HG03575 (cell line): ENCODE results near the gene TMEM184C.

ENCODE experiments used
- ATAC-seq: cut with Tn5 transposase; IDR thresholded peaks from one replicate; pipeline ENCODE4 v1.9.1; 2021; ENCODE audit not compliant: unreplicated experiment, insufficient number of reproducible peaks, low FRiP score; ENCODE audit errors: extremely low read depth

TMEM184C gene

DNA sequence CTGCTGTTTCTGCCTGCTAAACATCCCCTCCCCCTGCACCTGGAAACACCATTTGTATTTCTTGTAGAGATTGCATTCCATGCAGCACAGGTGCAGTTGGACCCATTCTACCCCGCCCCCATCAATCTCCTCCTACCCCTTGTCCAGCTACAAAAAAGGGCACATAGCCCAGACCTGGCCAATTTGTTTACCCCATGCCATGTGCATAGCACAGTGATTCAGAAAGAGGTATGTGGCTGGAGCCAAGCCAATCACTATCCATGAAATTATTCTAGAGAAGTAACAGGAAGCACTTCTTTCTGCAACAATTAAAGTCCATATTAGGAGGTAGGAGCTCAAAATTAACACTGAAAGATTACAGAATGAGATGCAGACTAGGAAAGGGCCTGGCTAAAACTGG lies 20.2 kb upstream of the TMEM184C start:
- ATAC-seq: no peak

DNA sequence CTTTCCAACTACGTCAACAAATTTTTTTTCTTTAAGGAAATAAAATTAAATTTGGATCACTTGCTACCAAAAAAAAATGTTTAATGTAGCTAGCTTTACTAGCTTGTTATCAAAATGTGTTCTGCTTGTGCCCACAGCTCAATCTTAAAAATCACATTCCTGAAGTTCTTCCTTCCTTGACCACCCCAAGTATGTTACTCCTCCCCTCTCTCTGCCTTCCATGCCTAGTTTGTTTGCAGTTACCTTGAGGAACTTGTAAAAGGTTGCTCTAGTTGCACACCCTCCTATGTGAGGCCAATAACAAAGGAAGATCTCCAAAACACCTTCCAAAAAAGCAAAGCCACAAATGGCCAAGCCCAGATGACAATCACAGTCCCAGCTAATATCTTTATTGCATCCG lies 19.6 kb upstream of the TMEM184C start:
- no peak for ATAC-seq

DNA sequence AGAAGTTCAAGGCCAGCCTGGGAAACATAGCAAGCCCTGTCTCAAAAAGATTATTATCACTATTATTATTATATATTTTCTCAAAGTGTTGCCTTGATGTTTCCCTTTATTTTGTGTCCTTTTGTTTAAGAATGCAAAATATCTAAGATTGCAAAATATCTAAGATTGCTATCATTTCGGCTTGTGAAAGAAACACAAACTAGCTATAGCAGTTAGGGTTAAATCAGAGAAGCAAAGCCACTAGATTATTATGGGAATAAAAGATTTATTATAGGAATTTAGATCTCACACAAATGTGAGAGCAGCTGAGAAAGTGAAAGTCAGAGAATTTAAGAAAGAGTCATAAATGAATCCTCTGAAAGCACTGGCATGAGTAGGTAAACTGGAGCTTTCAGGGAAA lies 18.0 kb upstream of the TMEM184C start:
- no peak for ATAC-seq

DNA sequence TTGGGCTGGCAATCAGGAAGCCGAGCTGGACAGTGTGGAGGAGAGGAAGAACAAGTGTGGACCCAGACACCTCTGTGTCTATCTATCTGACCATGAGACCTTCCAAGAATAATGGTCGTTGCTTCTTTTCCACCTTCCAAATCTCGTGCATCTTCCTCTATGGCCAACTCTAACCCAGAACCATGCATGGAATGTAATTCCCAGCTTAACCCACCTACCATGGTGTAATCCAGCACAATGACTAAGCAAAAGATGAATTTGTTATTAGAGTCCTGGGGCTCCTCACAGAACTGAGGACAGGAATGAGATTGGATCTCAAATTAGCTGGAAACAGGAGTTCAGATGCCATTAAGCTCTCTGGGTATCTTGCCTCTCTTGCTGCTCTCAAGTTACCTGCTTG lies 17.4 kb upstream of the TMEM184C start:
- no peak for ATAC-seq

DNA sequence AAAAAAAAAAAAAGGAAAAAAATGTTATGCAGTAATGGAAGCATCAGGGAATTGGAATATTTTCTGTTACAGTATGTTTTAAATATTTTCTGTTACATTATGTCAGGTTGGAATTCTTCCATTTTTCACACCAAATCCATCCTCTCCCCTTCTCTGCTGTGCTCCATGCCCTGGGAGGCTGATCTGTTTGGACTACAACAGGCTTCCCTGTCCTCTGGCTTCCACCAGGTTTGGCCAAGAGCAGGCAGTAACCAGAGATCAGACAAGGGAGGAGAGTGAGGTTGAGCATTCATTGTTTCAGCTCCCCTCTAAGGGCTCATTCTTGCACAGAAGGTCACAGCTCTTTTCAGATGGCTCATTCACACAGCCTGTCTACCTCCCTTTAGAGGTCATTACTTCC lies 11.7 kb upstream of the TMEM184C start:
- no peak for ATAC-seq

DNA sequence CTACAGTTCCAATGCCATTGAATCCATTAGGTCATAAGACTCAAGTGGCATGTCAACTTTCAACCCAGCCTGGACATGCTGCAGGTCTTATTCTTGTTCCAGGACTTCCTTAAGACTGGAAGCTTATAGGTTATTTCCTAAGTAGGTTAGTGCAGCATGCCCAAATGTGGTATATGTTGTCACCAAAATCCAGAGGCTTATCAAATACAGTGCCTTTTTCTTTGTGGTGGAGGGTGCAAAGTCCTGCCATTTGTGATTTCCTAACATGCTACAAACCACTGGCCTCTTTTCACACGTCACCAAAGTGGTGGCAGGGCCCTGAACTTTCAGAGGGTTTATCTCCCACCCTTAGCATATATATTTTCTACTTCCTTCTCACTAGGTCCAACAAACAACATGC lies 9.7 kb upstream of the TMEM184C start:
- ATAC-seq: no peak

DNA sequence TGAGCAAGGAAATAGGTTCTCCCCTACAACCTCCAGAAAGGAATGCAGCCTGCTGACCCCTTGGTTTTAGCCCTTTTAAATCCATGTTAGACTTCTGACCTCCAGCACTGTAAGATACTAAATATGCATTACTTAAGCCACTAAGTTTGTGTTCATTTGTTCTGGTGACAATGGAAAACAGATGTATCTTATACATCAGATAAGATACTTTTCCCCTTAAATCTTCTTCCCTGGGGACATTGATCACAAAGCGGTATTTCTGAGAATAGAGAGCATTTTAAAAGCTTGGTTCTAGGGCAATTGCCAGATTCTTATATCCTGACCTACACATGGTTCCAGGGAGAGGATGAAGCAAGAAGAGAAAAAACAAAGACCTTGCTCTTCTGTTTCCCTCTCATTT lies 6.5 kb upstream of the TMEM184C start:
- no peak for ATAC-seq

DNA sequence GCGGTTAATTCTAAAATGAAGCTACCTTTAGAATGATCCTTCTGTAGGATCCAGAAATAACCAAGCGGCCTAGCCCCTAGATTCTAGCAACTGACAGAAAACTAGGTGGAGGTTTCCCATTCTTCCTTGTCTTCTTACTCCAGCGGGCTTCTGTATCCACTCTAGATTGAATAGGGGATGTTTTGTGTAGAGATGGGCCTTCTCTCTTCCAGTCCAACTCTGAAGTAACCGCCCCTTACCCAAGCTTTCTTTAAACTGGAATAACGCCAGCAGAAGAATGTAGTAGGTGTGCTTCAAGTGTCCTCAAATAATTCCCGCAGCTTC lies 386 bp upstream of the TMEM184C start:
- peak; percentile 1 for ATAC-seq

DNA sequence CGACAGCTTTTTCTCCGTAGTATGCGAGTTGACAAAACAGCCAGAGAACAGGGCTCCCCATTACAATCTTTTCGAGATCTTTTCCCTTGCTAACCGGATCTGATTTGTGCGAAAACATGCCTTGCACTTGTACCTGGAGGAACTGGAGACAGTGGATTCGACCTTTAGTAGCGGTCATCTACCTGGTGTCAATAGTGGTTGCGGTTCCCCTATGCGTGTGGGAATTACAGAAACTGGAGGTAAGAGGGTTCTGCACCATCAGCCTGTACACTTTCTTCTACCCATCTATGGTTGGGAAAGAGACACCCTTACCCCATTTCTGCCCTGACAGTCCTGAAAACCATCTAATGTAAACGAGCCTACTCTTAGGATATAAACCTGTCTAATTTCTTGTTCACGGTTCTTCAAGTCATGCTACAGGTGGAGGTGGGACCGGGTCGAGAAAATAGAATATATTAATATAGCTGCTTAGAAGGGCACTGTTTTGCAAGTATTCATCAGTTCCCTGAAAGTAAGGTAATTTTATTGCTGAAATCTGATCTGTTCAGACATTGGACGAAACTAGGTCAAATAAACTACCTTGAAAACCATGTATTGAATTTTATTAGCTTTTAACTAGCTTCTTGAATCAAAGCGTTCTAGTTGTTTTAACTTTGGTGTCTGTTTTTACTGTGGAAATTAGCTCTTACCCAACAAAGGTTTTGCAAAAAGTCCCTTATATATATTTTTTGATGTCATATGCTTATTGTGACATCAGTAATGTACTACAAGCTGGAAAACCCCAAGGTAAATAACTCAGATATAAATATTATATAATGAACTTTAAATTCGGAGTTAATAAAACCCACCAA lies 869 bp downstream of the TMEM184C start:
- no peak for ATAC-seq

DNA sequence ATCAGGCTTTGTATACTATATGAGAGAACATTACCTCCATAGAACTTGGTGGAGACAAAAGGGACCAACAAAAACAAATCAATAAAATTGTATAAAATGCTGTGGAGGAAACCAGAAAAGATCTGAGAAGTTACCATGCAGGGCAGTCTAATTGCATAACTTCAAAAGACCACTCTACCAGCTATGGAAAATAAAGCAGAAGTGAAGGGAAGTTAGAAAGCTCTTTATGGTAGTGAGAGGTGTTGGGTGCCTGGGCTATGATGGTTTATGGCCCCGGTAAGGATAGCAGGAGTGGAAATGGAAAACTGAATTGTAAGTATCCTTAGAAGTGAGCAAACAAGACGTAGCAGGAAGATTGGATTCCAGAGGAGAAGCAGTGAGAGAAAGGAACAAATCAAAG lies 3.1 kb downstream of the TMEM184C start:
- ATAC-seq: no peak

DNA sequence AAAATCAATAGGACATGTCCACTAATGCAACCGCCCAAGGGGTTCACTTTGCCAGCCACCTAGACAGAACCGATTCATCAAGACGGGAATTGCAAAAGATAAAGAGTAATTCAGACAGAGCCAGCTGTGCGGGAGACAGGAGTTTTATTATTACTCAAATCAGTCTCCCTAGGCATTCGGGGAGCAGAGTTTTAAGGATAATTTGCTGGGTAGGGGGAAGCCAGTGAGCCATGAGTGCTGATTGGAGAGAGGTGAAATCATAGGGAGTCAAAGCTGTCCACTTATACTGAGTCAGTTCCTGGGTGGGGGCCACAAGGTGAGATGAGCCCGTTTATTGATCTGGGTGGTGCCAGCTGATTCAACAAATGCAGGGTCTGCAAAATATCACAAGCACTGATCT lies 8.5 kb downstream of the TMEM184C start:
- ATAC-seq: no peak

DNA sequence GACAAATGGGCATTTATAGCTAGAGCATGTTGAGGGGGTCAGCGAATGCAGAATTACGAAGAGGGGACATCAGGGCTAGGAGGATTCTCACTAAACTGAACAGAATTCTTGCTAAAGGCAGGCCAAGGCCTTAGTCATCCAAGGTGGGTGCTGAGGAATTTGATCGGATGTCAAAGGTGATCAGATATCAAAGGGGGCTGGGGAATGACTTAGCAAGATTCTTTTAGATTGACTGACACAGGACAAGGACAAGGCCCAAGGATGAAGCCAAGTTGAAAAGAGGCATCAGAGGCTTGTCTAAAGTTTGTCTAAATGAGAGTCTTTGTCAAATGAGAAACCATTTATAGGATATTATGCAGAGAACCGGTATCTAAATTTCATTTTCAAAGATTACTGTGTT lies 9.7 kb downstream of the TMEM184C start:
- ATAC-seq: no peak

DNA sequence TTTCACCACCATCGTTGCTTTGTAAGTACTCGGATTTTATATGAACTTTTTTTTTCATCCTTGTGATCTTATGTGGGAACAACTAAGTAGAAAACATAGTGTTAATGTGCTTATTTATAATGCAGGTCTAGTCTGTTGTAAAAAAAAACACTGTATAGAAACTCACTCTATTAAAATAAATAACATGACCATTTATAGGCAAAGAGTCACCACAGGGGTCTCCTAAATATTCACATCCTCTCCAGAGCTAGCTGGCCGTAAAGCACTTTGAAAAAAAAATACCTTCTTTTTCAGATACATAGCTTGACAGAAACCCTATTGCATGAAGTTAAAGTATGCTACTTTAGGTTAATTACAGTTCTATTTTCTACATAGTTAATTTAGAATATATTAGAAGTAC lies 11.2 kb downstream of the TMEM184C start:
- no peak for ATAC-seq

DNA sequence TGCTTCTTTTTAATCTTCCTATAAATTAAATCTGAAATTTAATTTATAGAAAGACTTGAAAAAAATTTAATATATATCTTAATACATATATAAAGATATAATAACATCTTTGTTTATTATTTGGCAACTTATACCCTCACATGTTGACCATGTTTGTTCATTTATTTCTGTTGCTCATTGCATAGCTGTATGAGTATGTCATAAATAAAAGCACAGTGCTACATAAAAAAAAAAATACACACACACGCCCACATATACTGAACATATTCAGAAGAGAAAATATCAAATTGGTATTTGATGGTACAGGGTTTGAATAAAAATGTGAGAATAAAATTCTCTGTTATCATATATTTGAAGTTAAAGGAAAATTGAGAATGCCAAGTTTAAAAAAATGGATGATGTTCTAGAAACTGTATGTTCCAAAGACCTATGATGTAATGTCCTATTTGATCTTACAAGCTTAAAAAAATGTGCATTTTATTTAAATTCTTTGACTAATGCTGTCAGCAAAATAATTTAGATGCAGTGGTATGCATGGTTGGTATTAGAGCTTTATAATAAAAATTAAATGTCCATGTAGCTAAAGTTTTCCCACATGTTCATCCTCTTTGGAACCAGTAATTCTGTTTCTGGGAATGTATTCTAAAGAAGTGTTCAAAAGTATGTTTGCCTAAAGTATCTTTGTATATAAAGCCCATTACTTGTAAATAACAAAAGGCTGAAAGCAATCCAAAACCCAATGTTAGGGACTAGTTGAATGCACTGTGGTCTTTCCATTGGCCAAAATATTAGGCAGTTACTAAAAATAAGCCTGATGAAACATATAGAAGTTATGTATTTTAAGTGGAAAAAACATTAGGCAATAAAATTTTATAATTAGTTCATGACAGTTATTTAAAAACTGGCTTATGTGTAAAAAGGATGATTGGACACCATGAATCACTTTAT lies 12.9 kb downstream of the TMEM184C start:
- no peak for ATAC-seq

DNA sequence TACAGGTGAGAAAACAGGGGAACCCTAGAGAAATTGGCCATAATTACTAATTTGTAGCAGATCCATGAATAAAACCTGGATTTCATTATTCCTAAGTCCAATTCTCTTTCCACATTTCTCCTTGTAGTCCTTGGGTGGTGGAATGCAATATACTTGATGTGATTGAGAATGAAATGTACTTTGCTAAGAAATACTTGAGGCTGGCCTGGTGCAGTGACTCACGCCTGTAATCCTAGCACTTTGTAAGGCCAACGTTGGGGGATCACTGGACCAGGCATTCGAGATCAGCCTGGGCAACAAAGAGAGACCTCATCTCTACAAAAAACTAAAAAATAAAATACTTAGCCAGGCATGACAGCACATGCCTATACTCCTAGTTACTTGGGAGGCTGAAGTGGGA lies 15.9 kb downstream of the TMEM184C start:
- ATAC-seq: no peak

DNA sequence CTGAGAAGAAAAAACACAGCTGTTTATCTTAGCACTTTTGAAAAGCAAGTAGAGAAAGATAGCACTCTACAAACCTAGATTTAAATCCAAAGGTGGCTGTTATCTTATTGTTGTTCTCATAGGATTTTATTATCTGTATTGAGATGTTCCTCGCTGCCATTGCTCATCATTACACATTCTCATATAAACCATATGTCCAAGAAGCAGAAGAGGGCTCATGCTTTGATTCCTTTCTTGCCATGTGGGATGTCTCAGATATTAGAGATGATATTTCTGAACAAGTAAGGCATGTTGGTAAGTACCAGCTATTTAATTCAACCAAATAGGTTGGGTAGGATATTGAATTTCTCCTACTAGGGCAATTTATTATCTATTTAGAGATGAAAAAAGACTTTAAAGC lies 16.4 kb downstream of the TMEM184C start:
- ATAC-seq: no peak

DNA sequence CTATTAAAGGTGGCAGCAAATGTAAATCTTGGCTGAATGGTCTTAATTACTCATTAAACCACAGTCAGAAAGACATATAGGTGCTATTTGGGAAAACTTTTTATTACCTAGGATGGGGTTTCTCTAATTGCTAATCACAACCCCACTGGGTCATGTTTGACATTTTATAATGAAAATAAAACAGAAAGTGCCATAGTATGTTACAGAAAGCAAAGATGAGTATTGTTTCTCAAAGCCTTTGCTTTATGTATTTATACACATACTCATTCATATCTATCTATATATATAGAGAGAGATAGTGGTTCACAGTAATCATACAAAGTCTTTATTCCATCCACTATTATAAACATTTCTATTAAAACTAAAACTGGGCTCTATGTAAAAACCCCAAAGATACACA lies 18.2 kb downstream of the TMEM184C start:
- no peak for ATAC-seq

DNA sequence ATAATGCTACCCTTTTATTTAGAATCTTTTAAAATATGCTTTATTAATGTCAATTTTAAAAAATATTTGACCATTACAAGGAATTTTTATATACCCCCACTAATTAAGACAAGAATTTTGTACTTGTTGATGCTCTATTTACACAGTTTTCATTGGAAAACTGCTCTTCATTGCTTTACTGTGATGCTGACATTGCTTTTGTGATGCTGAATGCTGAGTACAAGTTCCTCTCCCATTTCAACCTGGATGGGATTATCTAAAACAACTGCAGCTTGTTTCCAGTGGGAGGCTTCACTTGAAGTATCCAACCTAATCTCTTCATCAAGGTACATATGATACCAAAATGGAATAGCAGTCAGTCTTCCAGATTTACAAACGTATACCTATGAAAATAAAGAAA lies 21.2 kb downstream of the TMEM184C start:
- no peak for ATAC-seq

DNA sequence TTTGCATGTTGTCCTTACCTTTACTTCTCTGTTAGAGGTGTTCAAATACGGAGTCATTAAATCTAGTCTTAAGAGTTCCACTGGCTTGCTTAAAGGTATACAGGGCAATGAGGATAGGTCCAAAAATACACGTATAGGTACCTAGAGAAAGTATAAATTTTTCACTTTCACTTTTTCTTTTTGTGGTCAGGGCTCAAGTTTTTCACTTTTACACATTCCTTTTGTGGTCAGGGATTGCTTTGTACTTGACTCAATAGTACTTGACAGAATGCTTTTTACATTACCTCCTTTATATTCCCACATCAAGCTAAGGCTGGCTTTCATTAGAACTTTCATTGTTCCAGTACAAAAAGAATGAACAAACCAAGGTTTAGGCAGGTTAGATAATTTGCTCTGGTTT lies 21.7 kb downstream of the TMEM184C start:
- no peak for ATAC-seq

DNA sequence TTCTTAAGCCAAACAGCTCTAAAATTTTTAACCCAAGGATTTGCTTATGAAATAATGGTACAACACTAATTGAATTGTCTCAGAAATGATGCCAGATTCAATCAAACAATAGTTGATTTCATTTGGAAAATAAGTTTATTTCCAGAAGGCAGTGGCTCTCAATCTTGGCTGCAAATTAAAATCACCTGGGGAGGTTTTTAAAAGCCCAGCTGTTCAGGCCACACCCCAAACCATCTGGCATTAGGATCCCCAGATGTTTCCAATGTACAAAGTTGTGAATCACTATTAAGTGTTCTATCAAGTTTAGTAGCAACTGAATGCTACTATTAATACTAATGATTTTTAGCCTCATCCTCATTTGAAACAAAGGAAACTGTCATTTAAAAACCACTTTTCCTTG lies 22.2 kb downstream of the TMEM184C start:
- no peak for ATAC-seq
